Nephron (organoid): ENCODE measurements around the gene FIG4.

Experiments
- H3K27ac Mint-ChIP-seq, 3 experiments: 2 replicates each; pipeline ENCODE4 v1.8.0; 2020; ENCODE audit warnings: mixed read lengths in 3 of 3, mild to moderate bottlenecking in 2 of 3, moderate library complexity in 1 of 3
- H3K27me3 Mint-ChIP-seq: 2 replicates; pipeline ENCODE4 v1.8.0; 2021; ENCODE audit warnings: low read depth, mild to moderate bottlenecking, moderate library complexity, mixed read lengths
- H3K36me3 Mint-ChIP-seq: 2 replicates; pipeline ENCODE4 v1.8.0; 2020; ENCODE audit warnings: low read depth, mixed read lengths
- H3K4me1 Mint-ChIP-seq: 2 replicates; pipeline ENCODE4 v1.8.0; 2020; ENCODE audit warnings: mixed read lengths
- H3K4me3 Mint-ChIP-seq, 3 experiments: 2 replicates each; pipeline ENCODE4 v1.8.0; 2020; ENCODE audit warnings: mild to moderate bottlenecking in 3 of 3, mixed read lengths in 3 of 3, moderate library complexity in 2 of 3
- H3K9me3 Mint-ChIP-seq: 2 replicates; pipeline ENCODE4 v1.8.0; 2020; ENCODE audit warnings: mixed read lengths
- TF ChIP-seq, protein P1 (sequence below), 3 experiments: fragments of 200-600 bp; sonication (generic); IDR thresholded peaks; one replicate each; pipeline ENCODE4 v1.5.0; 2021; ENCODE audit warnings: antibody characterized with exemption in 3 of 3; ENCODE audit not compliant: unreplicated experiment in 3 of 3

Gene FIG4

DNA sequence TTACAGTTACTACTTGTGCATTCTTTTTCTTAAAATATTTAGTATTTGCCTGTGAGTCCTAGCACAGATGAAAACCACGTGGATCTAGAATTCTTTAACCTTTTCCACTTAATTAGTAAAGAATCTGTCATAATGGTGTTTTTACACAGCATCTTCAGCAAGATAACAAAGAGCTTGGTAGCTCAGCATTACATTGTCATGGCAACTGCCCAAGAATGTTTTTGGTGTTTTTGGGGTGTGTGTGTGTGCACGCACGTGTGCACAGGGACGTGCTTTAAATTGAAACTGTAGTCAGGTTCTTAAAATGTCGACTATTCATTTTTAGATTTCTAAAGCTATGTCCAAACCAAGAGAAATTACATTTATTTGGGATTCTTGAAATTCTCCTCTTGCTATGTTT, 108.0 kb downstream of the FIG4 start:
- peaks cover 12% of the 10 kb centered on the region for H3K4me1 Mint-ChIP-seq

DNA sequence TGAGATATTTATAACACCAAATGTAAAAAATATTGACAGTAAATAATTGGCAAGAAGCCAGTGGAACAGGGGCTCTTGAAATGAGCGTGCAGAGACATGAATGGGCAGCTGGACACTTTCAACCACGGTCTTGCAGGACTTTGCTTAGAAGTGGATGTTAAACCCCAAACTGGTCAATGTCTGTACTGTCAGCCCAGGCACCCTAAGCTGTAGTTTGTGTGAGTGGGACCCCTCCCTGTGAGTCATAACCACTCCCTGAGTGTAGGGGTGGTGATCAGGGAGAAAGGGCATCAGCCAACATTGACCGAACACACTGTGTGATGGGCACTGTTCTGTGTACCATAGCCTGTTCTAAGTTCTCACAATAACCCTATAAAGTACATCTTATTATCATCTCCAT, 108.6 kb downstream of the FIG4 start:
- Mint-ChIP-seq H3K36me3 (peaks cover 17% of the 10 kb centered on the region), H3K9me3 (no peaks in the 10 kb centered on the region), H3K4me3 (no peak overlapping the region), H3K27me3 (no peaks in the 10 kb centered on the region), H3K27ac (no peak overlapping the region), H3K4me1 (peaks cover 7% of the 10 kb centered on the region)
- TF ChIP-seq, protein P1, sequence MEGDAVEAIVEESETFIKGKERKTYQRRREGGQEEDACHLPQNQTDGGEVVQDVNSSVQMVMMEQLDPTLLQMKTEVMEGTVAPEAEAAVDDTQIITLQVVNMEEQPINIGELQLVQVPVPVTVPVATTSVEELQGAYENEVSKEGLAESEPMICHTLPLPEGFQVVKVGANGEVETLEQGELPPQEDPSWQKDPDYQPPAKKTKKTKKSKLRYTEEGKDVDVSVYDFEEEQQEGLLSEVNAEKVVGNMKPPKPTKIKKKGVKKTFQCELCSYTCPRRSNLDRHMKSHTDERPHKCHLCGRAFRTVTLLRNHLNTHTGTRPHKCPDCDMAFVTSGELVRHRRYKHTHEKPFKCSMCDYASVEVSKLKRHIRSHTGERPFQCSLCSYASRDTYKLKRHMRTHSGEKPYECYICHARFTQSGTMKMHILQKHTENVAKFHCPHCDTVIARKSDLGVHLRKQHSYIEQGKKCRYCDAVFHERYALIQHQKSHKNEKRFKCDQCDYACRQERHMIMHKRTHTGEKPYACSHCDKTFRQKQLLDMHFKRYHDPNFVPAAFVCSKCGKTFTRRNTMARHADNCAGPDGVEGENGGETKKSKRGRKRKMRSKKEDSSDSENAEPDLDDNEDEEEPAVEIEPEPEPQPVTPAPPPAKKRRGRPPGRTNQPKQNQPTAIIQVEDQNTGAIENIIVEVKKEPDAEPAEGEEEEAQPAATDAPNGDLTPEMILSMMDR (IDR thresholded peaks at IDR 0.05; ENCODE audit: unreplicated experiment in 3 of 3), result no peak

More for the DNA sequence above, 108.0 kb downstream of the FIG4 start:
- no peaks in the 10 kb centered on the region for H3K27me3 Mint-ChIP-seq
- peaks cover 17% of the 10 kb centered on the region for H3K36me3 Mint-ChIP-seq
- H3K9me3 Mint-ChIP-seq, result no peaks in the 10 kb centered on the region
- no peak overlapping the region for H3K4me3 Mint-ChIP-seq
- TF ChIP-seq, protein P1 (IDR thresholded peaks at IDR 0.05; ENCODE audit: unreplicated experiment in 3 of 3), result no peak
- no peak overlapping the region for H3K27ac Mint-ChIP-seq

DNA sequence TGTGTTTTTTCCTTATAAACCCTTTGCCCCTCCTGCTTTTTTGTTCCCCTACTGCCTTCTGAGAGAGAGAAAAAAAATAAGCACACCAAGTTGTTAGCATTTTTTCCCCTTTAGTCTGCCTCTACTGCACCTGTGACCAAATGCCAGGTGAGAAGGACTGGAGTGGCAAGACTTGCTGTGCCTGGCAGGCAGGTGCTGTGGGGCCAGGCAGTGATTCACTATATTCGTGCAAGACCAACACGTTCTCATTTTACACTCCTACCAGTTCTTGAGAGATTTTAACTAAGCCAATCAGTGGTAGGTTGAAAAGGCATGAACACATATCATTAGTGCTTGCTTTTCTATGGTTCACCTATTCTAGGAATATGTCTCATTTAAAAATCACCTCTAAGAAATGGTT, 109.7 kb downstream of the FIG4 start:
- no peaks in the 10 kb centered on the region for H3K27me3 Mint-ChIP-seq
- no peak overlapping the region for H3K4me3 Mint-ChIP-seq
- H3K9me3 Mint-ChIP-seq, result no peaks in the 10 kb centered on the region
- no peaks in the 10 kb centered on the region for H3K4me1 Mint-ChIP-seq
- H3K36me3 Mint-ChIP-seq, result peaks cover 17% of the 10 kb centered on the region
- TF ChIP-seq, protein P1 (IDR thresholded peaks at IDR 0.05; ENCODE audit: unreplicated experiment in 3 of 3), result no peak
- H3K27ac Mint-ChIP-seq, result no peak overlapping the region

DNA sequence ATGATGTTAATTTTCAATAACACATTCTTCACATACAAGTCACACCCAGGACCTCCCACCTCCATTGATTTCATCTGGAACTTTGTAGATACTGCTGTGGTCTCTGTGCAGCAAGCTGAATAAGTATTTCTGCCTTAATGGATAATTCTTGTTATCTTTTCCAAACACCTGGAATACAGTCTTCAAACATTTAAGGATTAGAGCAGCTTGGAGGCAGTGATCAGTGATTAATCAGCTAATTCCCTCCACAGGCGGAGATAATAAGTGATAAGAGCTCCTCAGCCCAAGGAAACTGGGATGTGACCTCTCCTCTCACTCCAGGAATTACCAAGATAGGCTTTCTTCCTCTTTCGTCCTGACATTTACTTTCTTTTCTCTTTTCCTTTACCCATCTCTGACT, 110.7 kb downstream of the FIG4 start:
- Mint-ChIP-seq H3K27me3 (no peaks in the 10 kb centered on the region), H3K4me3 (no peak overlapping the region), H3K36me3 (peaks cover 17% of the 10 kb centered on the region), H3K27ac (no peak overlapping the region), H3K9me3 (no peaks in the 10 kb centered on the region), H3K4me1 (no peaks in the 10 kb centered on the region)
- TF ChIP-seq, protein P1 (IDR thresholded peaks at IDR 0.05; ENCODE audit: unreplicated experiment in 3 of 3), result no peak

DNA sequence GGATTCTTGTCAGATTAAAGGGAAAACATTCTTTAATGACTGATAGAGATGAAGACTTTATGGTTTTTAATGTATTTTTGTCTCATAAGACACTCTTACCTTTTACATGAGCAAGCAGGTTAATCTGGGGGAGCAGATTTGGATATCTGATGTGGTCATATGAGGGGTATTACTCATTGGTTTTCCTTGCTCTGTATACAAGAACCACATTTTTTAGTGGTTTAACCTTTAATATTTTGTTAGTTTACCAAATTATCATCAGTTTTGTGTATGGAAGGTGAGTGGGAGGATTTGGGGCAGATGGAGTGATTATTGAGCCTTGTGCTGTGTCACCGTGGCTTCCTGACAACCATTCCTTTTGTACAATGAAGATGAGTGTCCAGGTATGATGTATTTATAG, 112.9 kb downstream of the FIG4 start:
- H3K4me3 Mint-ChIP-seq, result no peak overlapping the region
- TF ChIP-seq, protein P1 (IDR thresholded peaks at IDR 0.05; ENCODE audit: unreplicated experiment in 3 of 3), result no peak

DNA sequence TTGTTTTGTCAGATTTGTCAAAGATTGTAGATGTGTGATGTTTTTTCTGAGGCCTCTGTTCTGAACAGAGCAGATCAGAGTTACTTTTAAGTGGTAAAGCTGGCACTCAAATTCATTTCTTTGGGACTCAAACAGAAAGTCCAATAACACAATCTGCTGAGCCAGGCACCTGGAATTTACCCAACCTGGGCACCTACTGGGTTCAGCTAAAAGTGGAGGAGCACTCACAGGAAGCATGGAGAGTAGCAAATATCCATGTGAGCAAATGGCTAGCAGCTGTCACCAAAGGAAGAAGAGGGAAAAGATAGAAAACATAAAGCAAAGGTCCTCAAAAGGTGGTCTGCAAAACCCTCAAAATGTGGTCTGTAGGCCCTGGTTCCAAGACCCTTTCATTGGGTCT, 116.8 kb downstream of the FIG4 start:
- Mint-ChIP-seq H3K9me3 (no peaks in the 10 kb centered on the region), H3K27me3 (no peaks in the 10 kb centered on the region), H3K4me1 (no peaks in the 10 kb centered on the region), H3K36me3 (peaks cover 5% of the 10 kb centered on the region), H3K4me3 (no peak overlapping the region), H3K27ac (no peak overlapping the region)
- TF ChIP-seq, protein P1 (IDR thresholded peaks at IDR 0.05; ENCODE audit: unreplicated experiment in 3 of 3), result no peak

More for the DNA sequence above, 112.9 kb downstream of the FIG4 start:
- no peak overlapping the region for H3K27ac Mint-ChIP-seq
- H3K27me3 Mint-ChIP-seq, result no peaks in the 10 kb centered on the region
- no peaks in the 10 kb centered on the region for H3K4me1 Mint-ChIP-seq
- H3K36me3 Mint-ChIP-seq, result peaks cover 20% of the 10 kb centered on the region
- H3K9me3 Mint-ChIP-seq, result no peaks in the 10 kb centered on the region
